Activated effector memory CD4-positive, alpha-beta T cell treated with Interleukin-2 at 50 U/mL for 16 hours (primary cell): ENCODE results near the gene MLLT3.

Experiments used
- DNase-seq: peaks from one replicate; pipeline ENCODE4 v3.0.0-alpha.2; 2020

Gene MLLT3

DNA sequence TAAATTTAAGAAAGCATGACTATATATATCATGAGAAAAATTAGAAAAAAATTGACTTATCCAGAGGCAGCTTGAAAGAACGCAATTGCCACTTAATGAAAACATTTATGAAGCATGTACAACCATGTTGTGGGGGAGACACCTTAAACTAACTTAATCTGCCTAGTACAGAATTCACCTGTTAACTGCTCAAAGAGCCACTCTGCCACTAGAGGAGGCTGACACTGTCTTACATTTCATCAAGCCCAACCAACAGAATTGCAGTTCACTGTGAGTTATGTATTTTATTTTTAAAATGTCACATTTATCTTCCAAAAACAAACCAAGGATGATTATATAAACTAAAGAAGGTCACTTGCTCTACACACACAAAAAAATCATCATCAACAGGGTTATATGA lies 252.9 kb downstream of the MLLT3 start:
- no peak for DNase-seq

DNA sequence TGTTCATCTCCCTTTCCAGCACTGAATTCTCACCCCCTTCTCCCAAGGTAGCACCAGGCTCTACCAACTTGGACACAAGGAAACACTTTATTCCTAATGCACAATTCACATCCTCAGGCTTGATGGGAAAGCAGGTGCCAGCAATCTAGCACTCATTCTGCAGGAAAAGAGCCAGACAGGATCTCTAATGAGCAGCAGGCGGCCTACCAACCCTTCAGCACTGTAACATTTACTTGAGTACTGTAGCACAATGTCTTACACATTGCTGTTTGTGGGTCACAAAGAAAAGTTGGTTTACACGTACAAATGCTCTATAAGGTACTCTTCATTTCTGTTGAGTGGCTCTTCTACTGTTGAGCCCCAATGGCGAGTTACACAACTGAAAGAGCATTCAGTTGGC lies 254.4 kb downstream of the MLLT3 start:
- DNase-seq: no peak

DNA sequence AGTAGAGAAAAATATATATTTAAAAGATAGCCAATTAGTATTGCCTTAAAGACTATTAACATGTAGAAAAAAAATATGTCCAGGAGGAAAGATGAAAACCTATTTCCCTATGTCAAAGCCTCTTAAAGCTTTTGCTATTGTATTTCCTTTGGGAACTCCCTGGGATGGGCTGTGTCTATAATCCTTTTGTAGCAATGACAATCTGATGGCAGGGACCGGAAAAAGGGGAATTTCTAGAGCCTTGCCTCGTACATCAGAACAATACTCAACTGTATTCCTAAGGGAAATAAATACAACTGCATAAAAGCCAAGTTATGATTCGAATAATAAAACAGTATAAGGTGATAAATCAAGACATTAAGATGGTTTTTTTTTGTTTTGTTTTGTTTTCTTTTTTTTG lies 257.3 kb downstream of the MLLT3 start:
- DNase-seq: no peak

DNA sequence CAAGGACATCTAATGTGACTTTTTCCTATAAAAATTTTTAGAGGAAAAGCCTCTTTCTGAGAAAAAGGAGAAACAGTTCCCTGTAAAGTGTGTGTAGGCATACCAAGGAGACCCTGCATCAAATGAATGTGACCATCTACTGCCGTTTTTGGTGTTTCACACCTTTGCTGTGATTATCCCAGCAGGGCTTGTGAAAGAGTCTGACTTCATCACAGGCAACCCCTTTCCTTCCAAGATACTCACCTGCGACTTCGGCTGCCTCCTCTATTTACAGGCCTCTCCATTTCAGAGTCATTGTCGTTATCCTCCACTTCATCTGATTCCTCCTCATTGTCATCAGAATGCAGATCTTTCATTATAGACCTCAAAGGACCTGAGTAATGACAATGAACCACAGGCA lies 259.1 kb downstream of the MLLT3 start:
- no peak for DNase-seq

DNA sequence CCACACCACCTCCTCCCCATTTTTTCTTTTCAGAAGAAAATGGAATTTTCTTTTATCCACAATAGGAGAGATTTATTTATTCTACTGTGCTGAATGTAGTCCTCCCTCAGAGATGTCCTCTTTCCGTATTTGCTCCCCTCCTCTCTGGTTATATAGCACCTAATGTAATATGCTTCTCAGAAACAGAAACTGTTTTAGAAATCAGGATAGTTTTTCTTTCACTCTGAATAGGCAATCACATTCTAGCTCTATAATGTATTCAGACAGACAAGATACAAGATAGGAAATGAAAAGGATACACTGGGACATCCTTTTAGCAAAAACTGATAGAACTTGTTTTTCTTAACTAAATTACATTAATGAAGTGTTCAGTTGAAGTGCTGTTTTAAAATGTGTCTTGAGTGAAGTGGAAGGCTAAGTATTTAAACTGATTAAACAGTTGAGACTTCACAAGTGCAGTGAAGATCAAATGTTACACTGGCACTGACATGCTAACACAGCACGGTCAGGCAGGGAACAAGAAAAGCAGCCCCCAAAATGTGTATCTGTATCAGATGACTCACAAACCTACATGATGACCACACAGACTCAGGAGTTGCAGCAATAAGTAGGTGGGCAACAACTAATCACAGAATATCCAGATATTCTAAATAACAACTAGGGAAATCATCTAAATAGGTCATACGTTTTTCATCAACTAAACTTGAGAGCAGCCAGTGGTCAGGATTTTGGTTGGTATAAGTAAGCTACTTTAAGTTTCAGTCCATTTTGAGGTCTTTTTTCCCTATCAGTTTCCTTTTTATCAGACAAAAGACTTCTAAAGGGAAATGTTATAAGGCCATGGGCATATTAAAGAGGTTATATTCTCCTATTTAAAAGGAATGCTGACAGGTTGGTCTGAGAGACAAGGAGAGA lies 260.4 kb downstream of the MLLT3 start:
- no peak for DNase-seq

DNA sequence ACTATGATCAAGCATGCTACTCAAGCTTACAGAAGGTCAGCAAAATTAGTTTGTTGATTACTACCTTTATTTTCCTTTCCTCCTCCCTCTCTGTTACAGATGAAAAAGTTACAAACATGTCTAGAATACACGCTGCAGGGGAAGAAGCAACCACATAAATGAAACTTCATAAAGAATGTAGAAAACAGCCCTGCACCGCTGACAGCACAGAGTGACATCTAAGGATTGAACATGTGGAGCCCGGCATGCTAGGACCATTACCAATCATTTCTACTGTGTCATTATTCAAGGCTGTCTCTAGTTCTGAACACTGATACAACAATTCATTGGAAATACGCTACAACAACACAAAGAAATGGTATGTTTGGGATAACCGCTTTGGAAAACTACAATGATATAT lies 261.1 kb downstream of the MLLT3 start:
- no peak for DNase-seq

DNA sequence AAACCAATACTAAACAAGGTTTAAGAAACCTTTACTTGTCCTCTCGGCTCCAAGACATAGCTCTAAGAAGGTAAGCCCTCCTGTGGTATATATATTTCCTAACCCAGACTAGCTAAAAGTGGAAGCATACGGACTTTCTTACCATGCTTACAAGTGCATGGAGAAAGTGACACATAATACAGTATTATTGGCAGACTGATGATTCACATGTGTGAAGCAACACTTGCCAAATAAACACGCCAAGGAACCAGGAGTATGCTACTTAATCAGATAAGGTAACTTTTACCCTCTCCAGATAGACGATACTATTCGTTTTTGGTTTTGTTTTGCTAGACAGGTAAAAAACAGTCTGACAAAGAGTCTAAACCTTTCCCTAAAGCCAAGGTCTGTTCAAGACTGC lies 264.1 kb downstream of the MLLT3 start:
- DNase-seq: no peak

DNA sequence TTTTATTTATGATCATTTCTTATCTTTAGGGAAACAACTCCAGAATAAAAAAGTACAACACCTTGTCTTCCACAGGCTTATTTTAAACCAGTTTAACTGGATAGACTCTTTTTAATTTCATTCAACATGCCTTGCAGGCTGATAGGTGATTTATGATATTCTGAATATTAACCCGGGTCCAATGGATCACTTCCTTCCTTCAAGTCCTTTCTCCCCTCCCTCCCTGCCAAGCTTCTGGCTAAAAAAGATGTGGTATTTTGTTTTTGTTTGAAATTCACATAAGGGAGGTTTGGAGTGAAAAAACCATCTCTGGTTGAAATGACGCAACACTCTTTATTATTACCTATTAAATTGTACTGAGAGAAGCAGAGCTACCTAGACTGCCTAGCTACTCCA lies 265.3 kb downstream of the MLLT3 start:
- DNase-seq: no peak

DNA sequence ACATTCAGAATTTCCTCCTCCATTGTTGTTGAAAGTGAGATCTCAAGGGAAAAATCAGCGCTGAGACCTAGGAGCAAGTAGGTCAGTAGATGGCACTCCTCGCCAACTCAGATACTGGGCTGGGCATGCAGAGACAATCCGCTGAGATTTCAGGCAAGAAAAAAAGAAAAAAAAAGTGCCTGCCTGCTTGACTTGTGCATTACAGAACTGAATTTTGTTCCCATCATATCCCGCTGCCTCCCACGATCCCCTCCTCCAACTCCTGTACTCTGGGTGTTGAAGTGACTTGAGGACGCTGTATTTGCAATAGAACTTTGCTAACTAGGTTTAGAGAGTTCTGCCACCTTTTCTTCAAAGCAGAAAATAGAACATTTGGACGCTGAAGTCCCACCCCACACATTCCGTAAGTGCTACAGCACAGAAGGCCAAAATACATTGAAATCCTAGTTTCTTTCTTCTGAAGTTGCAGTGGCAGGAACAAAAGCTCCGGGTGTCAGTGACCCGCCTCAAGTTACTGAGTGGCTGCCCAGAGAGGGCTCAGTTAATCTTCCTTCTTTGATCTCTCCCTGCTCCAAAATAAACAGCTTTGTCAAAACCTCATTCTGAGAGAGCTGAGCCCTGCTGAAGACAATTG lies 265.8 kb downstream of the MLLT3 start:
- DNase-seq: no peak

DNA sequence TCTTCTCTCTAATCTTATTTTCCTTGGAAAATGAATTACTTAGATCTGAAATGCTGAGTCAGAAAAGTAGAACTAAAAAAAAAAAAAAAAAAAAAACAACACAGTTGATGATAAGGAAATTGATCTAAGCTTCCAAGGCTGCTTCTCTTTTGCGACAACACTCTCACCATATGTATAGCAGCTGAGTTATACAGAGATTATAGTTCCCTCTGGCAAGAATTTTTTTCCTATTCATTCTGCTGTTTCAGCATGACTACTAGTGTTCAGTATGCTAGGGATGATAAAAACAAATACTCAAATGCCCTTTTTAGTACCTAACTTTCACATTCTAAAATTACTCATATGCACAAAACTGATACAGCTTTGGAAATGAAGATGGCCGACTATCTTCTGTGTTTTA lies 267.3 kb downstream of the MLLT3 start:
- no peak for DNase-seq

DNA sequence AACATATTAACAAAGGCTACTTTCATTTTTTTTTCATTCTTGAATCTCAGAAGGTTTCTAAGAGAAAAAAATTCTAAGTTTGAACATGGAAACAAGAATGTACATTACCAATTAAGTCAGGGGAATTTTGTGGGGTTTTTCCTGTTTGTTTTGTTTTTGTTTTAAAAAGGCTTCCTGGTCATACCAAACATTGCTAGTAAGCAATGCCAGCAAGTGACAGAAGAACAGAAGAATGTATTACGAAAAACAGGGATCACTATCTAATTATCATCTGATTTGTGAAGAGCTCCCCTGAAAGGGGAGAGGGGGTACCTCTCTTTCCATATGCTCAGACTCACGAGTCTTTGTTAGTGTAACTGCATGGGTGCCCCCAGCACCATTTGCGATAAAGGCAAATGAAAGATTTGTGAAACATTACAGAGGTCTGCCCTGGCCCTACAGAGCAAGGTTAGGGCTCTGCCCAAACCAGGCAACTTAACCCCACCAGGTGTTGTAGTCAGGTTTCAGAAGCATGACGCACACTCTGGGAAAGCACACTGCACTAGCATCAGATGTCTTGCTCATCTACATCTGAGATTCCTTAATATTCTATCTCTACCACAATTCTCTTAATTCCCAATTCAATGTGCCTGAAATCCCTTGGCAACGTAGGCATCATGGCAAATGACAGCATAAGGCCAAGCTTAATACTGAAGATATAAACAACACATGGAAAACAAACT lies 268.2 kb downstream of the MLLT3 start:
- DNase-seq: no peak

DNA sequence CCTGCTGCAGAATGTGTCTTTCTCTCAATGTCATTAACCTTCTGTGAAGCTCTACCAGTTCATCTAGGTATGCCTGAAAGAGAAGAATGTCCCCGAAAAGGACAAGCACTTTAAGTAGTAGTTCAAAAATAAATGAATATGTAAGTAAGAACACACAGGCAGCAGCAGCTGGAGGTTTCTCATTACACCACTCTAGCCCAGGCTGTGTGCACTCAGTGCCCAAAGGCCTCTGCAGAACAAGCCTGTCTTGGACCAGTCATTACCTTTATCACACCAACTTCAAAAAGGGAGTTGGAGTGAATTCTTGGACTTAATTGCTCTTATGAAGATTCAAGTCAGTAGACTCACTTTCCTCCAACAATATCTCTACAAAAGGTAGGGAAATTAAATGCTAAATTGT lies 268.8 kb downstream of the MLLT3 start:
- DNase-seq: no peak

DNA sequence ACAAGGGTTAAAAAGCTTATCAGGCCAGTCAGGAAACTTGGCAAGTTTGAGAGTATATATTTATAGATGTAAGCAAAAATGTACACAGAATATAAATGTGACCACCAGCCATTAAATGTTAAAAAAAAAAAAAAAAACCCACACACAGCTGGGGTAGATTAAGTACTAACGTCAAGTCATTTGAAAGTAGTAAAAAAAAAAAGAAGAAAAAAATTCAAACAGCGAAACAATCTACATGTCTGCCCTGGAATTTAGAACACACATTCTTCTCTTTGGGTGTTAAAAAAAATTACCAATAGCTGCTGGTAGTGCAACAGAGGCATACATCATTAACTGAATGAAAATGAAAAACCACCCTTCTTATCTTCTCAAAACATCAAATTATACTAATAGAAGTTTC lies 269.7 kb downstream of the MLLT3 start:
- no peak for DNase-seq

DNA sequence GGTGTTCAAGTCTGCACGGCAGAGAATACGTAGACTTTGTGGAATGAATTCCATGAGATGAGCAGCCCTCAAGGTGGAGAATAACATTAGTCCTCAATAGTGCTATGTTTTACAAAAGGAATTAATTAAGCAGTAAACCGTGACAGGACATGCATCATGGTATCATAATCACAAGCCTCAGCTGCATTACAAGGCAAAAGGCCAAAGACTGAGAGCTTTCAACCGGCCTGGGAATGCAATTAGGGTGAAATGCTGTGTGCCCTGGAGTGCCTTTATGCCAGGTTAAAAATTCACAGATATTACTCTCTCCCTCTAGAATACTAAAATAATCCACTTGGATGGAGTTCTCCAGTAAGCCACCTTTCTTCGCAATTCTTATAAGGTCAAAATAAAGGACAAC lies 270.6 kb downstream of the MLLT3 start:
- no peak for DNase-seq

DNA sequence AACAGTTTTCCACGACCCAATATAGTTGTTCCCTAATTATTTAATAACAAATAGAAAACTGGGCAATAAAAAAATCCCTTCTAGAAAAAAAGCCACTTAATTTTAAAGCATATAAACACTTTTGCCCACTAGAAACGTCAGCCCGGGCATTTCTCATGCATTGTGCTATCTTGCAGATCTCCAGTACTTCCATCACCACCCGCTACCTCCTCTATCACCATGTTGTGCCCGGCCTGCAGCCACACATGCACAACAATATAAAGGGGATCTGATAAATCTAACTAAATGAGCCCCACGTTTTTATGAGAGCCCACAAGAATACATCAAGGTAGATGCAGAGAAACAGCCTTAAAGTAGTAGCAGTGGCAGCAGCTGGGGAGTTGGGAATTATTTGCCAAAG lies 272.7 kb downstream of the MLLT3 start:
- no peak for DNase-seq

DNA sequence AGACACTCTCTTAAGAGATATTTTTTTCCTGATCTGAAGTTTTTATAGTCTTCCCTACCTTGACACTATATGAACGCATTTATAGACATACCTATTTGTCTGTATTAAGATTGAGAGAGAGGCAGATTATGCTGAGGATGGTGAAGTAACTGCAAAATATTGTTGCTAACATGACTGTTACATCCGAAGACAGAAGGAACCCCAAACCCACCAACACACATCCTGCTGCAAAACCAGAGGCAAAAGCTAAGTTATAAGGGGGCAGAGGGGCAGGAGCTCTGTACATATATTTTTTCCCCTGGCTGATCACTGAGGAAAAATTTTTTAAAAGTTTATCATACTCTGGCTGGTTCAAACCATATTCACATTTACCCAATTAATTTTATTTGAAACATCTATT lies 279.0 kb downstream of the MLLT3 start:
- DNase-seq: no peak

DNA sequence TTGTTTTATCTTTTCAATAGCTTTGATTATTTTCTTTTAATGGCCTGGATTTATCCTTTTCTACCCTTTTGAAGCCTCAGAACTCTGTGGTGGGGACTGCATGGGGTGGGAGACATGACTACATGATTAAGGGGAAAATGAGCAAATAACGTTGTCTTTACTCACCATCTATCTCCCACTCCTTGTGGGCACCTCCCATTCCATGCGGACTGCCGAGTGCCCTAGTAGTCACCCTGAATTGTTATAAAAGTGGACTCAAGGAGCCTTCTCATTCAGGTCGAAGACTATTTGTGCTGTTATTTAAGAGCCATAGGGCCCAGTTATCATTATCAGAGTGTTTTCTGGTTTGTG lies 281.8 kb downstream of the MLLT3 start:
- no peak for DNase-seq

DNA sequence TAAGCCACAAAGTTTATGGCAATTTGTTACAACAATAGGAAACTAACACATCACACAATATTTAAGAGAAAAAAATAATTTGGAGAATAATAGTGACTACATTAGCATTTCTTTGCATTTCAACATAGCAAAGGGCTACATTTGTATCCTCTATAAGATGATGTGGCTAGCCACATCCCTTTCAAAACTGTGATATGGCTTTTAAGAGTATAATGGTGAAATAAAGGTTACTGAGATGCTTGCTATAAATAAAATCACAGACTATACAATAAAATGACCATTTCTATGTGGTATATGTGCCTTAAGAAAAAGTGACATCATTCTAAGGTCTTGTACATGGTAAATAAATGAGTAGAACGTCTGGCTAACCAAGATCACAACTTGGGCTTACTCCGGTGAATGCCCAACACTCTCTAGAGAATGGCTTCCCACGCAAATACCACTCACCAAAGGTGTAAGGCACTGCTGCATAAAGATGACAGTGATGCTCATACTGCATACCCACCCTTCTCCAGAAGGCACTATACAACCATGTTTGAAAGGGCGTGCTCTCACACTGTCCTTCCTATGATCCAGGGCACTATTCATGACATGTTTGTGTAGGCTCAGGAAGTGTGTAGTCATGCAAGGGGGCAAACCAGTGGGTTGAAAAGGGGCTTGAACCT lies 286.5 kb downstream of the MLLT3 start:
- DNase-seq: no peak

DNA sequence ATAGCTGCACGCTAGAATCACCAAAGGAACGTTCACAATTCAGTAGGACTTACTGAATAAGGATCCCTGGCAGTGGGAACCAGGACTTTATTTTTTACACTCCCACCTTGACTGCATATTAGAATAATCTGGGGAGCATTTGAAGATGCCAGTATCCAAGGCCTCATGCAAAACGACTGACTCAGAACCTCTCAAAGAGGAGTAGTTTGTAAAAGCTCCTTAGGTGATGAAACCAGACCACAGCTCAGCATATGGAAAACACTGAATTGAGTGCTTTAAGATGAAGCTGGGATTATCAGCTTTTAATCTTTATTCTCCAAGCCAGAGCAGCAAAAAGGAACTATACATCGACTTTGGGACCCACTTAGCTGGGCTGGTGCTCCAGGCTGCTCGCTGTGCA lies 288.3 kb downstream of the MLLT3 start:
- no peak for DNase-seq

DNA sequence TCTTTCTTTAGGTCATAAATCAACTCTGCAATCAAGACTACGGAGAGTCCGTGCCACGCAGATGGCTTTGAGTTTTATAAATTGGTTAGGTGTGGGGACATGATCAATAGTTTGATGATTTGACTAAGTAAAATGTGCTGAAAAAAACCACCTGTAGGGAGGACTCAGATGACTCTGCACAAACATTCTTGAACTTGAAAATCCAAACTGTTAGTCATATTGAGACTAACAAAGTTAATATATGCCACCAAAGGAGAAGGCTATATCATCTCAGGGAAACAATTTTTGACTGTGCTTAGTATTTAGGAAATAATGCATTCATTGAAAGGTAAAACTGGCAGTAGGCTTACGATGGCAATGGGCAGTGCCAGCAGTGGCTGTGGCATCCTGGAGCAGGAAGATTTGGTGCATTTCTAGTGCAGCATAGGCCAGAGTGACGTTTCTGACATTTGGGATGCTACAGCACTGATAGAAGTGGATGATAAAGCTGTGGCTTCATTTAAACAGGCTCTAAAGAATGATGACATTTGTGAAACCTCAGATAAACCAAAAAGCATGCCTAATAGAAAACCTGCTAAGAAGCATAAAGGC lies 291.1 kb downstream of the MLLT3 start:
- DNase-seq: no peak

DNA sequence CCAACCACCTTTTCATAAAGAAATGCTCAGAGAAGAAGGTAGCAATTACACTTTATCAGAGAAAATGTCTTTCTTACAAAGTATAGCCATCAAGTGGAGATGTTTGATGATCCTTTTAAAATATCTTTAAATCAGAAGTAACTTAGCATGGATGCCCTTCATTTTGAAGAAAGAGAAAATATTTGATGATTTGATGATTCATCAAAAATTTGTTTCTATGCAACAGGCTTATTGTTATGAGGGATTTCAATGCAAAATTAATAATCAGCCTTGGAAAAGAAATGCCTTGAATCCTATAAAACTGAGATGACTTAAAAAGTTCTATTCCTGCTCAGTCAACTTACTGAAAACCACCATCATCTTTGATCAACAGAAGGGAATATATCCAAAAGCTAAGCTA lies 291.6 kb downstream of the MLLT3 start:
- DNase-seq: no peak

DNA sequence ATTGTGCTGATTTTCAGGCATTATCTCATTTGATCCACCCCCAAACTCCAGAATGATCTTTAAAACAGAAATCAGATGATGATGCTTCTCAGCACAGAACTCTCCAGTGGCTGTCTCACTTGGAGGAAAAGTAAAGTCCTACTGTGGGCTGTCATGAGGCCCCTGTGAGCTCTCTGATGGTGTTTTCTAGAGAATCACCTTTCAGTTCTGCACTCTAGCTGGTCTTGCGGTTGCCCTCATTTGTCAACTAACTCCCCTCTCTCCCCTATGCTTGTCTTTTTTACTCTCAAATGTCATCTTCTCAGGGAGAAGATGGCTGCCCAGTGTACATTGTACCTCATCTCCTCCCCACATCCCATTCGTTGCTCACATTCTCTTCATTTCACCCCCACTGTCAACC lies 295.8 kb downstream of the MLLT3 start:
- no peak for DNase-seq

DNA sequence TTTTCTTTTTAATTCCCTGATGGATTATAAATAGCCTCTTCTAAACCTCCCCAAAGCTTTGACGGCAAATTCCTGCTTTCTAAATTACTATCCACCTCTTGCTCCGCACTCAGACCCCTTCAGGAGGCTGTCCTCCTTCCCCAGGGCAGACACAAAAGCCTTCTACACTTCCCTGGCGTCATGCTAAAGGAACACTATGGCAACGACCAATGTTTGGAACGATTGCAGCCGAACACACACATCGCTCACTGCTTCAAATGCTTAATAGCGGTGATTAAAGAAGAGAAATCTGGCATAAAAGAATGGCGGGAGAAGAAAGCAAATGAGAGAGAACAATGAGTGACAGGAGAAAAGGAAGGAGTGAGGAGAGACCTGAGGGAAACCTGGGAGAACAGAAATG lies 297.3 kb downstream of the MLLT3 start:
- DNase-seq: no peak
